GM10266 (cell line): ENCODE measurements around the gene FANCL.

Experiments
- DNase-seq: peaks from one replicate; pipeline ENCODE4 v3.0.0; 2012; ENCODE audit errors: extremely low spot score
- TF ChIP-seq, protein P1 (sequence below): IDR thresholded peaks from 2 replicates; pipeline ENCODE4 v1.5.1; 2012; ENCODE audit warnings: mild to moderate bottlenecking, low read depth; ENCODE audit not compliant: control insufficient read depth, insufficient read depth; ENCODE audit errors: missing control alignments

The FANCL gene

DNA sequence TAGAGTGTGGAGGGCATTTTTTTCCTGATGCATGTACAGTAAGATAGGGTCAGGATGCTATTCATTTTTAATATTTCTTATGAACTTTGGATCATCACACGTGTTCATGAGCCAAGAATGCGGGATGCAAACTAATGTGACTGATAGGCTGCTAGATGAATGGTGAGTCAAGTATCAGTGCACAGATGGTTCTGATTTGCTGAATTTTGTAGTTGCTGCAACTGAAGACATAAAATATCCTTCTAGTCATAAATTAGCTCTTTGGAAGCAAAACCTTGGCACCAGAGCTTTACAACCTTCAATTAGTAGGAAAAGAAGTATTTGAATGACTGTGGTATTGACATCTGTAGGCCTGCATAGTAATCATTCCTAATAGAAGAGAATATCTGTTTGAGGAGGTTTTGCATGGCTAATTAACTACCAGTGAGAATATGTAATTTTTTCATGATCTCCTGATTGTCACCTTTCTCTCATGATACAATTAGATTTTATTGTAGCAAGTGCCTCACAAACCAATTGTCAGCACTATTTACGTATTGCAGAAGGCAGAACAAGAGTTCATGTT, 100.5 kb downstream of the FANCL start:
- TF ChIP-seq, protein P1, sequence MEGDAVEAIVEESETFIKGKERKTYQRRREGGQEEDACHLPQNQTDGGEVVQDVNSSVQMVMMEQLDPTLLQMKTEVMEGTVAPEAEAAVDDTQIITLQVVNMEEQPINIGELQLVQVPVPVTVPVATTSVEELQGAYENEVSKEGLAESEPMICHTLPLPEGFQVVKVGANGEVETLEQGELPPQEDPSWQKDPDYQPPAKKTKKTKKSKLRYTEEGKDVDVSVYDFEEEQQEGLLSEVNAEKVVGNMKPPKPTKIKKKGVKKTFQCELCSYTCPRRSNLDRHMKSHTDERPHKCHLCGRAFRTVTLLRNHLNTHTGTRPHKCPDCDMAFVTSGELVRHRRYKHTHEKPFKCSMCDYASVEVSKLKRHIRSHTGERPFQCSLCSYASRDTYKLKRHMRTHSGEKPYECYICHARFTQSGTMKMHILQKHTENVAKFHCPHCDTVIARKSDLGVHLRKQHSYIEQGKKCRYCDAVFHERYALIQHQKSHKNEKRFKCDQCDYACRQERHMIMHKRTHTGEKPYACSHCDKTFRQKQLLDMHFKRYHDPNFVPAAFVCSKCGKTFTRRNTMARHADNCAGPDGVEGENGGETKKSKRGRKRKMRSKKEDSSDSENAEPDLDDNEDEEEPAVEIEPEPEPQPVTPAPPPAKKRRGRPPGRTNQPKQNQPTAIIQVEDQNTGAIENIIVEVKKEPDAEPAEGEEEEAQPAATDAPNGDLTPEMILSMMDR: no peak
- DNase-seq: no peak

DNA sequence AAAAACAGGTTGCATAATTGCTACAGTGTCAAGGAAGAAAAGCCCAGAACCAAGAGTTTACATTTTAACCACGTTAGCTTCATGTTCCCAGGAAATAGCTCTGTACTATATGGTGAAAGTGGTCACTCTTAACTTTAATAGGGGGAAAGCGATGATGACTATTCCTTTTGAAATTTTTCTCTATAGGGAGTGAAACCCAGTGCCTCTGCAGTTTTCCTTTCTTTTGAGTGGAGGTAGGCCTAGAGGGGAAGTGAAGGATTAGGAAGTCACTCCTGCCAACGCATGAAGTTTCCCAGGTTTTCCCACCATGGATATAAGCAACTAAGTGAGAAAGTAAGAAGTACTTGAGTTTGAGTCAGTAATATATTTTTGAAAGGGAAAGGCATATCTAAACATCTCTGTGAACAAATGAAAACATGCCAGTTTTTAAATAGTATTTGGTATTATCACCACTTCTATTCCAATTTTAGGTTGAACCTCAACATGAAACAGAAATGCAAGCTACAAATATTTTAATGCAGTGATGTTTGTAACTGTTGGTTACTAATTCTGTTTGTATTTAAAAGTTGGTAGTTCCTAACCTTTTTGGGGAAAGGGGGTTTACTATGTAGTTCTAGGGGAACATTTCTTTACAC, 102.6 kb downstream of the FANCL start:
- DNase-seq: no peak
- TF ChIP-seq, protein P1: no peak

DNA sequence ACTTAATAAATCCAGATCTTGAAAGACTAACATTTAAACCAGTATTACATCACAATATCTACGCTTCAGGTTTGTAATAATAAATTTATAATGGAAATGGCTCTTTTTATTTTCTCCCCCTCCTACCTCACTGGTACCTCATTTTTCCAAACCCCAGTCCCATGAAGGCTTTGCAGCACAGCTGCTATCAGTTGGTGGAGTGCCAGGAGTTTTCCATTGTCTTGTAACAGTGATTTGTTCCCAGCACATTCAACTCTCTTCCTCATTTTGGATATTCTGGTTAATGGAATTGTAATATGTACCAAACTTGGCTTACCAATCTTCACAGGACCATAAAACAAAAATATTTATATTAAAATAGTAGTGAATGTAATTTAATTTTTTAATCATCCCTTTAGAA, 103.3 kb downstream of the FANCL start:
- TF ChIP-seq, protein P1: no peak
- no peak for DNase-seq

DNA sequence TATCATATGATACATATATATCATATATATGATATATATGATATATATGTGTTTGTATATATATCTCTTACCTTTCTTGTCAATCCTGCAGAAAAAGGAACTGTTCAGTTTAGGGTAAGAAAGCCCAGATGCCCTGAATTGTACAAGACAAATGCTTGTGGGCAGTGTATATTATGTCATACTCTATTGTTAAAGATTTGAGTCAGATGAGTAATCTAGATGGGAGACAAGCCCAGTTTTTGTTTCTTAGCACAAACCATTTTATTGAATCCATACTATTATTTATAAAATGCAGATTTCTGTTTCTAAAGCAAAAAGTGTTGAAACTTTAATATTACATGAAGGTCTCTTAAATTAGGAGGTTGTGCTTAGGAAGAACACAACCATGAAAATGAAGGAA, 103.9 kb downstream of the FANCL start:
- TF ChIP-seq, protein P1: no peak
- no peak for DNase-seq

DNA sequence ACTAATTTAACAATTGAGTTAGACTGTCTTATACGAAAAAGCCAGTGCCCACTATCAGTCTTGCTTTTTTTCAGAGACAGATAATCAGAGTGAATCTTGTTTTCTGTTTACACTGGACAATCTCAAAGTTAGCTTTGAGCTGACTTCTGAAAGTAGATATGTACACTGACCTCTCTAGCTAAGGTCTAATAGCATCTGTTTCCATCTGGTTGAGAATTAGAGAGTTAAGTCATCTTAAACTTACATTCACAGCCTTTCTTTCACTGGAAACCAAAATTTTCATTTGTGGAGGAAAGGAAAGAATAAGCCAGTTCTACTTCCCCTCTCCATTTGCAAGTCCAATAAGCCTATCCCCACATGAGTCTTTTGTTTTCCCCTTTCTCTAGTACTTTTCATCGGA, 105.3 kb downstream of the FANCL start:
- TF ChIP-seq, protein P1: no peak
- no peak for DNase-seq

DNA sequence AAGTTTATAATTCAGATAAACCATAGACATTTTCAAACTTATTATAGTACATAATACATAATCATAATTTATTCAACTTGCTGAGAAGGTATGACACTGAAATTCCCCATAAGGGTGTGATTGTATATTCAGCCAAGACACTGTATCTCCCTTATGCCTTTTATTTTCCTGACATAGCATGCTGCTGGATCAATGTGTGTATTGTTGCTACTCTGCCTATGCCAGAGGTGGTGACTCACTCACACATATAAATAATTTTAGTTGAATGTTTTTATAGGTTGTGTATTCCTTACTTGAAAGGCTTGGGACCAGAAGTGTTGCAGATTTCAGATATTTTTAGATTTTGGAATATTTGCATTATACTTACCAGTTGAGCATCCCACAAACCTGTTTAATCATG, 107.7 kb downstream of the FANCL start:
- TF ChIP-seq, protein P1: no peak
- no peak for DNase-seq

DNA sequence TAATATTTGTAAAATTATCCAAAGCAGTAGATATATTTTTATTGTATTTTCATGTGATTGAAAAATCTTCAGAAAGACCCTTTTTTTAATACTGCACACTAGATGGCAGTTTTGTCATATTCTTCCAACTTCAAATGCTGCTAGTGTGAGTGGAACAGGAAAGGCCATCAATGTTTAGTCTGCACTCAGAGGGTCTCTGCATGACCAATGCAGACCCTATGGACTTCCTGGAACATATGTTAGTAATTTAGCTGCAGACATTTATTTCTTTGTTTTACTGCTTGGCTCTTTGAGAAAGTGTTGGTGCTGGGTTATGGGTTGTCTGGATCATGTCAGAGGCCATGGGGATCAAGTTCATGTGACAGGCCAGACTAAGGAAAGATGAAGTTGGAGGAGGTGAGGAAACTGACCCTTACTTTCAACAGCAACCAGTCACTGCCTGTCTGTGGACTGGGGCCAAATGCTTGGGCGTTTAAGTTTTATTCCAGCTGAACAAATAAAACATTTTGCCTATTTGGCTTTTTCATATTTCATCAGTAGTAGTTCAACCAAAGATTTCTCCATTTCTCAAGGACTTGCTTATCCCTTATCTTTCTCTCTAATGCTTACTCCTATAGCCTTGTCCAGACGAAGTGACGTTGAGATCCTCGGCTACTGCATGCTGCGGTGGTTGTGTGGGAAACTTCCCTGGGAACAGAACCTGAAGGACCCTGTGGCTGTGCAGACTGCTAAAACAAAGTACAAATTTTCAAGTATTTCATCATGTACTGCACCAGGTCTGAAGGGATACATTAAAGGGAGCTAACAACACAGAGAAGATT, 109.7 kb downstream of the FANCL start:
- DNase-seq: no peak
- TF ChIP-seq, protein P1: no peak
